ENCODE measurements around the gene VAMP5. TPM values are rescaled to one million over a fixed set of nuclear protein-coding genes. Genes with fewer than 3 reads are reported as not detected.

Gene VAMP5
- total and polyA plus RNA-seq, 2 of the 8 experiments (the other 6 are each of a cell fraction or from before 2014, with no cell fraction given) = 4.7 to 14.2 TPM

DNA sequence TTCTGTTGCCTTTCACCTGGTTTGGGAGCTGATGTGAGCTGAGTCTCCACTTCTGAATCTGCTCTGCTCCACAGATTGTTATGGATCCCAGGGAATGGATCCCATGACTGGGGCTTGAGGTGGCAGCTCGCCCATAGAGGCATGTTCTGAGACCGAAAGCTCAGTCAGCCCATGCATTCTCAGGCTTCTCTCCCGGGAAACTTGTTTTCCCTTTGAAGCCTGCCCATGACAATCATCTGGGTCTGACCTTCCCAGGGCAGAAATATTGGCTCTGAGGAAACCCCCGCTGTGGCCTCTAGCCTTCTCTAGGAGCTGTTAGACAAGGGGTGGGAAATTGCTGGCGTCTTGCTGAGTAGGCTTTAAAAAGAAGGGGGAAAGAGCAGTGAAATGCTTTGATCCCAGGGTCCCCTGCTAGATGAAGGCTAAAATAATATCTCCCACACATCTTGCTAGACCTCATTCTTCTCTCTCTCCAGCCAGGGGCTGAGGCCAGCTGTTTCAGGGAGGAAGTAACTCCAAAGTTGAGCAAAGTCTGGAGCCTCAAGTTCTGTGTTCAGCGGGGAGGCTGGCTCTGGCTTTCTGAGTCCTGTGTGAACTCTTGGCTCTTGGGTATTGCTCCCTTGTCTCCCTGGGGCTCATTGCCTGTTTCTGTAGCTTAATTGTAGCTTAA, 4.8 kb upstream of the VAMP5 start:
- Histone ChIP-seq H4K91ac (replicated peaks; ENCODE audit: insufficient read length, low read length) (no peak overlapping the region), H3K27me3 (replicated peaks in 1 of 4; ENCODE audit: control insufficient read depth in 3 of 4, extremely low read depth in 1 of 4, insufficient read depth in 3 of 4, low read length in 3 of 4) (peaks cover 3 to 17% (median 10%) of the 10 kb centered on the region in 4 experiments; a peak in 6 of 7 replicates), H2AFZ (ENCODE audit: low read length) (no peak overlapping the region), H3K4me1 (replicated peaks in 1 of 4; ENCODE audit: control insufficient read depth in 3 of 4, insufficient read depth in 4 of 4, low read length in 3 of 4) (peaks cover 2 to 13% (median 7%) of the 10 kb centered on the region in 4 experiments), H2BK5ac (ENCODE audit: low read depth, low read length) (no peak overlapping the region), H2BK15ac (ENCODE audit: low read length) (no peak overlapping the region), H2BK120ac (replicated peaks; ENCODE audit: low read depth, low read length) (no peak overlapping the region), H3K4ac (replicated peaks; ENCODE audit: insufficient read length, low read depth, low read length) (no peak overlapping the region), H3K4me3 (ENCODE audit: extremely low read depth in 1 of 4, insufficient read depth in 2 of 4, low read depth in 3 of 4, low read length in 4 of 4) (no peak overlapping the region), H3K23me2 (ENCODE audit: low read depth, low read length) (peaks cover 5% of the 10 kb centered on the region; the same call in 1 of the 2 replicates), H4K5ac (ENCODE audit: insufficient read length, low read depth, low read length) (no peak overlapping the region), H3K79me1 (ENCODE audit: low read depth, low read length) (no peaks in the 10 kb centered on the region; the same call in 1 of the 2 replicates), H3K36me3 (ENCODE audit: control insufficient read depth in 2 of 4, insufficient read depth in 4 of 4, low read length in 3 of 4) (no peaks in the 10 kb centered on the region), H3K4me2 (ENCODE audit: insufficient read depth in 1 of 2, low read depth in 2 of 2, low read length in 2 of 2) (0 out of 4 replicates have a peak overlapping the region, but pooled peaks of 1 of the 2 experiments have one; percentile 1), H4K20me1 (replicated peaks in 1 of 2; ENCODE audit: control insufficient read depth in 1 of 2, insufficient read depth in 2 of 2, low read length in 2 of 2) (no peaks in the 10 kb centered on the region), H2BK20ac (ENCODE audit: low read length) (no peak overlapping the region), H3K9me3 (ENCODE audit: insufficient read depth in 2 of 2, low read depth in 1 of 2, low read length in 1 of 2) (no peaks in the 10 kb centered on the region), H3K79me2 (ENCODE audit: control insufficient read depth in 1 of 2, insufficient read depth in 2 of 2, low read length in 2 of 2) (no peaks in the 10 kb centered on the region), H3K18ac (ENCODE audit: extremely low read depth, low read length) (no peak overlapping the region), H4K8ac (ENCODE audit: extremely low read depth, insufficient read depth, low read length) (no peak overlapping the region), H3K27ac (ENCODE audit: low read depth, low read length) (no peak overlapping the region), H3K9ac (replicated peaks in 1 of 4; ENCODE audit: extremely low read depth in 1 of 4, low read depth in 3 of 4, low read length in 3 of 4) (no peak overlapping the region), H3K56ac (replicated peaks; ENCODE audit: insufficient read length, low read depth, low read length) (no peak overlapping the region), H3K14ac (ENCODE audit: insufficient read length) (no peak overlapping the region), H3K23ac (ENCODE audit: insufficient read length) (no peak overlapping the region), H2BK12ac (ENCODE audit: low read depth, low read length) (no peak overlapping the region), H2AK5ac (ENCODE audit: low read depth, low read length) (no peak overlapping the region)
- CTCF ChIA-PET (ENCODE audit: partially characterized antibody) = interaction anchor here (0.5 to 1.4 kb wide), 3 partner anchors 21 to 160 kb away, joined by 3 to 4 read pairs (median 3); no protein-coding TSS in a partner anchor
- 71% methylated on average over 6 of the region's 6 CpGs; no CpG with 5 or more reads in 1 of the 2 experiments for WGBS, 2 experiments (ENCODE audit: extremely low coverage in 1 of 2, insufficient coverage in 1 of 2, insufficient read length in 1 of 2, insufficient replicate concordance in 2 of 2, low coverage in 1 of 2, low lambda C conversion rate in 2 of 2, missing lambda C conversion rate in 1 of 2)
- FAIRE-seq = no peak
- POLR2A ChIA-PET (ENCODE audit: partially characterized antibody) = interaction anchor here (0.6 to 4.1 kb wide), 8 partner anchors 15 to 250 kb away, joined by 3 to 28 read pairs (median 4); partner anchors contain the start of genes RNF181 and TMEM150A
- no peak for DNase-seq (ENCODE audit: low read depth in 1 of 2, low spot score in 2 of 2)
- TF ChIP-seq FOSL1 (IDR thresholded peaks at IDR 0.05; ENCODE audit: insufficient read depth, low read depth, low read length) (no peak), ZNF274 (IDR thresholded peaks at IDR 0.05; ENCODE audit: borderline replicate concordance, extremely low read depth, low read length) (no peak), CEBPB (IDR thresholded peaks at IDR 0.05; ENCODE audit: low read depth, low read length) (no peak), SRF (IDR thresholded peaks at IDR 0.05; ENCODE audit: low read depth, low read length) (no peak), SP4 (IDR thresholded peaks at IDR 0.05; ENCODE audit: low read length) (no peak), SAP30 (IDR thresholded peaks at IDR 0.05; ENCODE audit: insufficient read depth, insufficient replicate concordance, low read length) (no peak)

Measured in H1 (cell line).